HG03097 (cell line): ENCODE results near the gene GOLGB1.
"Not testable (repeated sequence)": the region's sequence is repeated elsewhere in the genome, so short reads cannot be mapped to it uniquely, and the experiment has no call there.

Source experiments
- ATAC-seq: cut with Tn5 transposase; IDR thresholded peaks from one replicate; pipeline ENCODE4 v1.9.1; 2021; ENCODE audit not compliant: unreplicated experiment, low FRiP score

GOLGB1 gene

GRCh38 chr3:121743106-121743505, 6.4 kb downstream of the GOLGB1 start:
- not testable (repeated sequence) for ATAC-seq

DNA sequence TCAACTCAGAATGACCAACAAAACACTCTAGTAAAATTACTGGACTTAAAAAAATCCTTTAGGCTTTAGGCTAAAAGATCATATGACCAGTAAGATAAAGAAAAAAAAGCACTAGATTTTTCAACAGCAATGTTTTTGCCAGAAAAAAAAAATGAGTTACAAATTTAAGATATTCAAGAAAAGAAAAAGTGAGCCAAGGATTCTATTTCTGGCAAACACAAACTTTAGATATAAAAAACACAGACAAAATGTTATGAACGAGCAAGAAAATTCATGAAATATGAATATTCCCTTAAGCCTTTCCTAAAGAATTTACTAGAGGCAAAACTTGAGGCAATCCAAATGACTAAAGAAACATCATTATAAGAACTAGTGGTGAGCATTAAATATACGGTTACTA, 8.6 kb downstream of the GOLGB1 start:
- ATAC-seq = no peak

GRCh38 chr3:121739902-121740301, 9.6 kb downstream of the GOLGB1 start:
- ATAC-seq = no peak

GRCh38 chr3:121737644-121738043, 11.9 kb downstream of the GOLGB1 start:
- ATAC-seq = no peak

DNA sequence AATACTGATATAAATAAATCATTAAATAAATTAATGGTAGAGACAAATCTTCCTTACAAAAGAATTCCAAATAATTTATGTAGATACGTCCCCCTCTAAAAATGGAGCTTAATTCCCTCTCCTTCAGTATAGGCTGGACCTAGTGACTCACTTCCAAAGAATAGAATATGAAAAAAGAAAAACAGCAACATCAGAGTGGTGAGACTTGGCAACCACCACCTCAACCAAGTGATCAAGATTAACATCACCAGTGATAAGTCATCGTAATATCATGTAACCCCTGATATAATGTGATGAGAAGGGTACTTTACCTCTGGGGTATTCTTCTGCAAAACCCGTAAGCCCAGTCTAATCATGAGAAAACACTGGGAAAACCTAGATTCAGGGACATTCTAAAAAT, 13.4 kb downstream of the GOLGB1 start:
- ATAC-seq = no peak

- ATAC-seq = peak; percentile 85
Observed at GRCh38 chr3:121735047-121735696, 14.4 kb downstream of the GOLGB1 start.

DNA sequence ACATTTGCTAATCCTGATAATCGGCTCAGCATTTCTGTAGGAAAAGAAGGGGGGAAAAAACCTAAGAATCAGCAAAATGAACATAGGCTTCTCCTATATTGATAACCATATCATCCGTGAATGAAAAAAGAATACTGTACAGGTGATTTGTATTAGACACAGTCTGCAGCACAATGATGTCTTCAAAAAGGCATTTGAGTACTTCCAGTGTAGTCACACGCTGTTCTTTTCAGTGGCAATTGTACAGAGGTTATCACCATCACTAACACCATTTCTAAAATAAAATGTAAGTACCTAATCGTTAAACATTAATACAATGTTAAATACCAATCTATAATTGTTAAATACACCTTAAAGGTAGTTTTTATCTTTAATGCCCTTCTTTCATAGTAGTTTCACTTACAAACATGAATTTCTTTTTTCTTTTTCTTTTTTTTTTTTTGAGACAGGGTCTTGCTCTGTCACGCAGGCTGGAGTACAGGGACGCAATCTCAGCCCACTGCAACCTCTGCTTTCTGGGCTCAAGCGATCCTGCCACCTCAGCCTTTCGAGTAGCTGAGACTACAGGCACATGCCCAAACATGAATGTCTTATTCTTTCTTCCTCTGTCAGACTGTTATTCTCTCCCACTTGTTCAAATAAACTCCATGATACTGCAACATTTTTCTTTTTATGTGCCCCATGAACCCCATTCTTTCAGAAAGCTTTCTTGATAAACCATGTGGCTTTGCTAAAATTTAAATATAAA, 18.4 kb downstream of the GOLGB1 start:
- ATAC-seq = no peak

DNA sequence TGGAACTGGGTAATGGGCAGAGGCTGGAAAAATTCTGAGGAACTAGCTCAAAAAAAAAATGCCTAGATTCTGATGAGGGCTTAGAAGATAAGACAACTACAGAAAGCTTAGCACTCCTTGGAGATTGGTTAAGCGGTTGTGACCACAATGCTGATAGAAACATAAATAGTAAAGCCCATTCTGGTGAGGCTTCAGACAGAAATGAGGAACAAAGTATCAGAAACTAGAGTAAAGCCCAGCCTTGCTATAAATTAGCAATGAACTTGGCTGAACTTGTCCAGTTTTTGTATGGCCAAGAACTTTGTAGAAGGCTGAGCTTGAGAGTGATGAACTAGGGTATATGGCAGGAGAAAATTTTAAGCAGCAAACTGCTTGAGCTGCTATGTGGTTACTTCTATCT, 25.4 kb downstream of the GOLGB1 start:
- peak; percentile 62 for ATAC-seq

GRCh38 chr3:121723485-121723884, 26.1 kb downstream of the GOLGB1 start:
- no peak for ATAC-seq

DNA sequence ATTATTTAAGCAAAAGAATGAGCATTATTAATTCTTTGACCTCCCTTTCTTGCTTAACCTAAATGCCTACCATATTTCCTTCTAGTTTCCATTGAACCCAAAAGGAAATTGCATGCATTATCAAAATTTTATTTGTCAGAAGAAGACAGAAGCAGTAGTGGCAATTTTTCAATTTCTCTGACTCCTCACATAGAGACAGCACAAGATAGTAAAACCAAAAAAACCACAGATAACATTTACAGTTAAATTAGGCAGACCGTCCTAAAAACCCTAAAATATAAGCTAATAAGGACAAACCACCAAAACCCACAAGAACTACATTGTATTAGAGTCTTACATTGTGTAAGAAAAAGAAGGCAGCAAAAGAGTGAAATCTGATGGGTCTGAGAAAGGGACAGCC, 27.1 kb downstream of the GOLGB1 start:
- ATAC-seq = no peak

DNA sequence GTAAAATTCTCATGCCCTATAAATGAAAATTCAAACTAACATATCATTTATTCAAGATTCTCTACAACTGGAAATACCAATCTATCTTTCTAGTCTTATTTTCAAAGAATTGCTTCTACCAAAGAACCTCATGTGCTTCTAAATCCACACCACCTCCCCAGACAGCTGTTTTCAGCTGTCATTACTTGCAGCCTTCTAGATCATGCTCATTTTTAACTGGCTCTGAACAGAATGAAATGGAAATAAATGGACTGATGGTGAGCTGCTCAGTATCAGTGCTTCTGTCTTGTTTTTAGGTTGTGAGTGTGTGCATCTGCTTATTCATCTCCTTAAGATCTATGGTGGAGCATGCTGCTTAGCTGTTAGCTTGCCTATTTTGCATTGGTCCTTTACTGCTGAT, 29.4 kb downstream of the GOLGB1 start:
- no peak for ATAC-seq

DNA sequence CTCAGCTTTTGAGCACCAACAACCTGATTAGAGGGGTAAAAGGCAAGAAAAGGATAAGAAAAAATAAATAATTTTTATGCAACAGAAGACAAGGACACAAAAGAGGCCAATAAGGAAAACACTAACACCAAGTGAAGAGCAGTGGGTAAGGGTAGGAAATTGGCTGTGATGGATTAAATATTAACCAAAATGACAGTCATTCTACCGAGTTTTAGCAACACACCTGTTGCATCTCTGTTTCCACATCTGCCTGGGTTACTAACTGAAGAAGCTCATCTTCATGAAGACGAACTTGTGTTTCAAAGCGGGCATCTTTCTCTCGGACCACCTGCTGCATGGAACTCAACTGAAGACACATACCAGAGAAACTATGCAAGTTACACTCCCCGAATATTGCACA, 30.1 kb downstream of the GOLGB1 start:
- no peak for ATAC-seq

DNA sequence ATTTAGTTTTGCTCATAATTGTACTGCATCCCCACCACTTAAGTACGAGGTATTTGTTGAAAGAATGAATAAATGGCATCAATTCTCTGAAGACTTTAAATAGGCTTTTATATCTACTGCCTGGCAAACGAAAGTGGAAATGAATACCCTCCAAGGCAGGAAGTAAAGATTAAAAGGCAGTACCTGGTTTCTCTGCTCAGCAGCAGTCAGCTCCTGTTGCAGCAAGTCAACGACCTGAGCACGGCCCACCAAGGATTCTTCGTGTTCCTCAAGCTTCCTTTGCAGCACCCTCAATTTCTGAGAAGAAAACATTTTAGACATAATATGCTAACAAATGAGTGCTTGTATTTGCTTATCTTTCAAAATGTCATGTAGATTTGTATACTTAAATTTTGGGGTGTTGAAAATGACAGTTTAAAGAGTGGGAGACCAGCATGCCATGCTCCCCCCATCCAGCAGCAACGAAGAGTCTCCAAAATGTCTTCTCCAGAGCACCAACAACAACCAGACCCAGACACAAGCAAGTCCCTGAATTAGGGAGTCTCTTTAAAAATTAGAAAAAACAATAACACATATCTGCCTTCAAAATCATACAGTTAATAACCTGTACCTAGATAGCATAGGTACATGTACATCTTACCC, 31.2 kb downstream of the GOLGB1 start:
- no peak for ATAC-seq

- no peak for ATAC-seq
Observed at GRCh38 chr3:121710347-121710746, 39.2 kb downstream of the GOLGB1 start.

- ATAC-seq = no peak
Observed at GRCh38 chr3:121707531-121708273, 41.8 kb downstream of the GOLGB1 start.

- no peak for ATAC-seq
Observed at GRCh38 chr3:121705541-121705940, 44.0 kb downstream of the GOLGB1 start.

GRCh38 chr3:121703973-121704372, 45.6 kb downstream of the GOLGB1 start:
- ATAC-seq = no peak

DNA sequence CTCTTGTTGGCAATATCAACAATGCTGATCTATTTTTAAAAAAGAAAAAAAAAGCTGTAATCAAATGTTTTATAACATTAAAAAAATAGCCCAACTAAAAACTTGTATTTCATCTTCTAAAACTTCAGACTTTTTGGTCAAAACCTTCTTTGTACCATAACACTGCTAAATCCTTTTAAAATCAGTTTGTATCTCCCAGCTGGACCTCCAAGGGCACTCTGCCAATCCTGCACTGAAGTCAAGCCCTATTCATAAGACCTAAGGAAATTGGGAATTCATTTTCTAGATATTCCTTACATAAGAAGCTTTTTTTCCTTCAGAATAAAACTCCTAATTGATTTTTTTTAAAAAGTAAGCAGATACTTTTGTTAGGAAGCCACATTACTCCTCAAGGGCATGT, 50.6 kb downstream of the GOLGB1 start:
- no peak for ATAC-seq

- ATAC-seq = no peak
Observed at GRCh38 chr3:121698476-121698875, 51.1 kb downstream of the GOLGB1 start.

DNA sequence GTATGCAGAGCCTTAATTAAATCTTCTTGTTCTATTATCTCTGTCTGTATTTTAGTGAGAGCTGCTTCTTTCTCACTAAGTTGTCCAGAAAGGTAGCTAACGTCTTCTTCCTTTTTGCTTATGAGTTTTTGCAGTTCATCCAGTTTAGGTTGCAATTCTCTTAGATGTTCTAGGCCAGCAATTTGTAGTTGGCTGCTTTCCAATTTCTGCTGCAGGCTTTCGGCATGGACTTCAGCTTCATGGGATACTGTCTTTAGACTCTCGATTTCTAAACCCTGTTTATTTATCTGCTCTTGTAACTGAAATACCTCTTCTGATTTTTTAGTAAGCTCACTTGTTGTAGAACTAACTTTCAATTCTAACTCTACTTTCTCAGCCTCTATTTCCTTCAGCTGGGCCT, 53.4 kb downstream of the GOLGB1 start:
- ATAC-seq = no peak

- no peak for ATAC-seq
Observed at GRCh38 chr3:121692010-121692699, 57.4 kb downstream of the GOLGB1 start.
